Stimulated activated naive B cell treated with anti-CD40 and anti-IgM and Interleukin-4, amounts not matched to agents 10 μg/mL and 1 μg/mL and 100 μg/mL, for 72 hours (primary cell): Measurements from ENCODE around the gene KMT2E.
A peak's percentile ranks its signal among the peaks of the same experiment; 100 is the strongest.
"Not testable (repeated sequence)": the region's sequence is repeated elsewhere in the genome, so short reads cannot be mapped to it uniquely, and the experiment has no call there.

Experiments used
- ATAC-seq, 2 donors: fragments of 150-1000 bp; cut with Tn5 transposase; replicated peaks; 2 replicates each; pipeline ENCODE4 v1.10.0; 2021; ENCODE audit warnings: moderate library complexity in 1 of 2
- DNase-seq: peaks from one replicate; pipeline ENCODE4 v3.0.0; 2021
- H3K27ac Mint-ChIP-seq: one replicate; pipeline ENCODE4 v1.8.0; 2022; ENCODE audit warnings: mild to moderate bottlenecking, mixed read lengths
- H3K27me3 Mint-ChIP-seq, 2 donors: one replicate each; pipeline ENCODE4 v1.8.0; 2022; ENCODE audit warnings: mixed read lengths in 2 of 2
- H3K36me3 Mint-ChIP-seq, 2 donors: one replicate each; pipeline ENCODE4 v1.8.0; 2022; ENCODE audit warnings: mixed read lengths in 2 of 2, mild to moderate bottlenecking in 1 of 2
- H3K4me1 Mint-ChIP-seq, 2 donors: one replicate each; pipeline ENCODE4 v1.8.0; 2022; ENCODE audit warnings: mixed read lengths in 2 of 2, mild to moderate bottlenecking in 1 of 2
- H3K4me3 Mint-ChIP-seq, 2 donors: one replicate each; pipeline ENCODE4 v1.8.0; 2022; ENCODE audit warnings: mild to moderate bottlenecking in 2 of 2, mixed read lengths in 2 of 2, moderate library complexity in 1 of 2
- H3K9me3 Mint-ChIP-seq, 2 donors: one replicate each; pipeline ENCODE4 v1.8.0; 2022; ENCODE audit warnings: mixed read lengths in 2 of 2, mild to moderate bottlenecking in 1 of 2

Gene KMT2E

DNA sequence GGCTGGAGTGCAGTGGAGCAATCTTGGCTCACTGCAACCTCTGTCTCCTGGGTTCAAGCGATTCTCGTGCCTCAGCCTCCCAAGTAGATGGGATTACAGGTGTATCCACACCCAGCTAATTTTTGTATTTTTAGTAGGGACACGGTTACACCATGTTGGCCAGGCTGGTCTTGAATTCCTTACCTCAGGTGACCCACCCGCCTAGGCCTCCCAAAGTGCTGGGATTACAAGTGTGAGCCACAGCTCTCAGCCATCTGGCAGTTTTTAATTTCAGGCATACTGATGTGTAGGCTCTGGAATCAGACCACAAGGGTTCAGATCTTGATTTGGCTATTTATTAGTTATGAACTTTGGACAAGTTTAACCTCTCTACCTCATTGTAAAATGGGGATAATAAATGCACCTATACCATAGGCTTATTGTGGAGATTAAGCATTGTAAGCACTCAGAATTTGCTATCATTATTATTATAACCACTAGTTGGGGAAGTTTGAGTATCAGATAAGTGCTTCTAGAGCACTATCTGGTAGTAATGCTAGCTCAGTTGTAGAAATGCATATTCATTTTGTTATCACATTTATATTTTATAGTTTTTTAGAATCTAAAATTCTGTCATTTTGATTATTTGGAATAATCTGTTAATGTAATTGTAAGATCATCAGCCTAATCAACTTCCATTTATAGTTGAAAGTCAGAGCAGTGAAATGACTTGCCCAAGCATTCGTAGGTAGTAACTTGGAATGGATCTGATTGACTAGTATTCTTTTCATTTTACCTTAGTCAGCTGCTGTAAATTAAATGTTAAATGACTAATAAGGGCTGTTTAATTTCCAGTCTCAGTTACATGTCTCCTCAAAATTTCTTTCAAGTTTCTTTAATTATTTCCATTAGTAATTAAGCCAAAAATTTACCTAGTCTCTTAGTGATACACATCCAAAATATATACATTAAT is 22.5 kb downstream of the KMT2E start:
- Mint-ChIP-seq H3K27ac (no peak overlapping the region), H3K4me1 (peaks cover 20 to 68% of the 10 kb centered on the region in 2 donors), H3K27me3 (no peaks in the 10 kb centered on the region), H3K4me3 (no peak overlapping the region), H3K9me3 (no peaks in the 10 kb centered on the region), H3K36me3 (peaks cover 18 to 24% of the 10 kb centered on the region in 2 donors)
- peak in 1 of 2 donors; percentile 36 for ATAC-seq
- no peak for DNase-seq

DNA sequence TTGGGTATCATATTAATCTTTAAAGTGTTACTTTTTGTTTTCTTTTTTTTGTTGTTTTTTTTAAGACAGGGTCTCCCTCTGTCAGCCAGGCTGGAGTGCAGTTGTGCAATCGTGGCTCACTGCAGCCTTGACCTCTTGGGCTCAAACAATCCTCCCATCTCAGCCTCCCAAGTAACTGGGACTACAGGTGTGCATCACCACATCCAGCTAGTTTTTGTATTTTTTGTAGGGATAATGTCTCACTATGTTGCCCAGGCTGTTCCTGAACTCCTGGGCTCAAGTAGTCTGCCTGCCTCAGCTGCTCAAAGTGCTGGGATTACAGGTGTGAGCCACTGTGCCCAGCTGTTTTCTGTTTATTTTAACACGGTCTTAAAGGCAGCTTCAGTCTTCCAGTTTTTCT is 23.3 kb downstream of the KMT2E start:
- ATAC-seq (no peak), DNase-seq (no peak)
- peak overlapping the region; percentile 49 for H3K27ac Mint-ChIP-seq
- peaks cover 21 to 27% of the 10 kb centered on the region in 2 donors for H3K36me3 Mint-ChIP-seq
- peaks cover 20 to 60% of the 10 kb centered on the region in 2 donors for H3K4me1 Mint-ChIP-seq
- no peaks in the 10 kb centered on the region for H3K27me3 Mint-ChIP-seq
- H3K4me3 Mint-ChIP-seq: no peak overlapping the region
- no peaks in the 10 kb centered on the region for H3K9me3 Mint-ChIP-seq

DNA sequence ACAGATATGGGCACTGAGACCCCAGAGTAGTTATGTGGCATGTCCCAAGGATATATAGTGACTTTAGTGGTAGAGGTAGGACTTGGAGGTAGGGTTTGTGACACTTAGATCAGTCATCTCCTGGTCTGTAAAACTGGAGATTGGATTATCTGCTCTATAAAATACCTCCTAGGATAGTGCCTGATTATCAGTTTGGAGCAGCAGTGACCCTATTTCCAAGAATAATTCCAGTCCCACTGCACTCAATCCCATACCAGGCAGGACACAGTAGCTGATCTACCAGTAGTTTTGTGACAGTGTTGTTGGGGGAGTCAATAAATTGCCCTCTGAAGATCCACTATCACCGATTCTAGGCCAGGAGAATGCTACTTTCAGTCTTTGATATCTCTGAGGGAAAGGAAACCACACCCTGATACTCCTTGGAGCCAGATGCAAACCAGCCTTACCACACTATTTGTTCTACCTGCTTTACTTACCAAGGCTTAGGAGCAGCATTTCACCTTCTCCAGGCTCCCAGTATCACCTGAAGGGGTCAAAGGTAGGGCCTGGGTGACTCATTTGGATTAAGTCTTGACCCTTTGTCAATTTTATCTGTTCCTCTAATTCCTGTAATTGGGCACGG is 30.6 kb downstream of the KMT2E start:
- DNase-seq (no peak), ATAC-seq (no peak)
- Mint-ChIP-seq H3K4me1 (peaks cover 4 to 31% of the 10 kb centered on the region in 2 donors), H3K27ac (no peak overlapping the region), H3K27me3 (no peaks in the 10 kb centered on the region), H3K4me3 (no peak overlapping the region), H3K9me3 (no peaks in the 10 kb centered on the region), H3K36me3 (peaks cover 23 to 26% of the 10 kb centered on the region in 2 donors)

DNA sequence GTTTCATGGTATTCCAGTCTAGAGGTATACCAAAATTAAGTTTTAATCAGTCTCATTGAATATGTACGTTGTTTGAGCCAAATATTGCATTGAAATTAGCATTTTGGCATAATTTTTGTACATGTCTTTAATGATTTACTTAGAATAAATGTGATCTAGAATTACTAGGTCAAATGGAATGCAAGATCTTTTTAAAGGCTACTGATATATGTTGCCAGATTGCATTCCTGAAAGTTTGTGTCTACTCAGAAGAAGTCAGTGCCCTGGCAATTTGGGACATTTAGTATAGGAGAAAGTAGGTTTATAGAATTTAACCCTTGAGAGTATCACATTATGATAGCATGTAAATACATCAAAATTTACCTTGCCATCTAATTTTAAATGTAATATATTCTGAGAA is 32.4 kb downstream of the KMT2E start:
- DNase-seq (no peak), ATAC-seq (no peak)
- Mint-ChIP-seq H3K36me3 (peaks cover 40 to 41% of the 10 kb centered on the region in 2 donors), H3K4me3 (no peak overlapping the region), H3K27ac (peak overlapping the region; percentile 59), H3K4me1 (peaks cover 7 to 42% of the 10 kb centered on the region in 2 donors), H3K9me3 (no peaks in the 10 kb centered on the region), H3K27me3 (no peaks in the 10 kb centered on the region)

DNA sequence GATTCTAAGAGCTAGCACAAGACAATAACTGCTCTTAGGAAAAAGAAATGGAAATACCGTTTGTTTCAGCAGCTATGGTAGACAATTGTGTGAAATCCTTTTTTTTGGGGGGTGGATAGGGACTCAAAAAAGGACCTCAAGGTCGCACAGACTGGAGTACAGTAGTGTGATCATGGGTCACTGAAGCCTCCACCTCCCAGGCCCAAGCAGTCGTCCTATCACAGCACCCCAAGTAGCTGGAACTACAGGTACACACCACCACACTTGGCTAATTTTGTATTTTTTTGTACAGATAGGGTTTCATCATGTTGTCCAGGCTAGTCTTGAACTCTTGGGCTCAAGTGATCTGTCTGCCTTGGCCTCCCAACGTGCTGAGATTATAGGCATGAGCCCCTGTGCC is 33.9 kb downstream of the KMT2E start:
- DNase-seq (no peak), ATAC-seq (no peak)
- Mint-ChIP-seq H3K4me3 (no peak overlapping the region), H3K9me3 (no peaks in the 10 kb centered on the region), H3K27ac (no peak overlapping the region), H3K27me3 (no peaks in the 10 kb centered on the region), H3K36me3 (peaks cover 45 to 47% of the 10 kb centered on the region in 2 donors), H3K4me1 (peaks cover 10 to 51% of the 10 kb centered on the region in 2 donors)

DNA sequence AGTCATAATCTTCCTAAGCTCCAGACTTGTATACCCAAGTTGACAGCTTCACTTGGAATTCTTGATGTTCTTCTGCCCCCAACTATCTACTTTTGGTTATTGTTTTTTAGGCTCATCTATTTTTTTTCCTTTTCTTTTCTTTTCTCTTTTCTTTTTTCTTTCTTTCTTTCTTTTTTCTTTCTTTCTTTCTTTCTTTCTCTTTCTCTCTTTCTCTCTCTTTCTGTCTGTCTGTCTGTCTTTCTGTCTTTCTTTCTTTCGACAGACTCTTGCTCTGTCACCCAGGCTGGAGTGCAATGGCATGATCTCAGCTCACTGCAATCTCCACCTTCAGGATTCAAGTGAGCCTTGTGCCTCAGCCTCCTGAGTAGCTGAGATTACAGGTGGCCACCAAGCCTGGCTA is 36.5 kb downstream of the KMT2E start:
- H3K9me3 Mint-ChIP-seq: no peaks in the 10 kb centered on the region
- ATAC-seq (no peak), DNase-seq (no peak)
- H3K27me3 Mint-ChIP-seq: no peaks in the 10 kb centered on the region
- H3K4me3 Mint-ChIP-seq: no peak overlapping the region
- peak overlapping the region; percentile 52 for H3K27ac Mint-ChIP-seq
- H3K4me1 Mint-ChIP-seq: peaks cover 15 to 61% of the 10 kb centered on the region in 2 donors
- peaks cover 48 to 51% of the 10 kb centered on the region in 2 donors for H3K36me3 Mint-ChIP-seq

DNA sequence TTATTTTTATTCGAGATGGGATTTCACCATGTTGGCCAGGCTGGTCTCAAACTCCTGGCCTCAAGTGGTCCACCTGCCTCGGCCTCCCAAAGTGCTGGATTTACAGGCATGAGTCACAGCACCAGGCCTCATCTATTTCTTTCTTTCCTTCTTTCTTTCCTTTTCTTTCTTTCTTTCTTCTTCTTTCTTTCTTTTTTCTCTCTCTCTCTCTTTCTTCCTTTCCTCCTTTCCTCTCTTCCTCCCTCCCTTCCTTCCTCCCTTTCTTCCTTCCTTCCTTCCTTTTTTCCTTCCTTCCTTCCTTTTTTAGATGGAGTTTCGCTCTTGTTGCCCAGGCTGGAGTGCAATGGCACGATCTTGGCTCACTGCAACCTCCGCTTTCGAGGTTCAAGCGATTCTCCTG is 36.9 kb downstream of the KMT2E start:
- DNase-seq, H3K27me3 Mint-ChIP-seq, H3K4me3 Mint-ChIP-seq, ATAC-seq, H3K9me3 Mint-ChIP-seq: not testable (repeated sequence)
- peaks cover 47 to 51% of the 10 kb centered on the region in 2 donors for H3K36me3 Mint-ChIP-seq
- peaks cover 18 to 61% of the 10 kb centered on the region in 2 donors for H3K4me1 Mint-ChIP-seq
- peak overlapping the region; percentile 56 for H3K27ac Mint-ChIP-seq

DNA sequence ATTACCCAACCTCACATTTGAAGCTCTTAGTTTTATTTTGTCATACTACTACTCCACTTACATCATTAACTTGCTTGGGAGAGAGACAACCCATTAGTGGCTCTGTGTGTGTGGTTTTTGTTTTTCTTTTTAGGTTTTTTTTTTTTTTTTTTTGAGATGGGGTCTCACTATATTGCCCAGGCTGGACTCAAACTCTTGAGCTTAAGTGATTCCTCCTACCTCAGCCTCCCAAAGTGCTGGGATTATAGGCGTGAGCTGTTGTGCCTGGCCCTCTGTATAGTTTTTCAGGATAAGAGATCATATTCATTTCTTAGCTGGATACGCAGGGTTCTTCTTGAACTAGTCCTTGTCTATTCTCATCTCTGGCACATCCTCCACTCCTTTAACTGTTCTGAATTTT is 41.1 kb downstream of the KMT2E start:
- ATAC-seq (no peak), DNase-seq (no peak)
- Mint-ChIP-seq H3K4me3 (no peak overlapping the region), H3K4me1 (peaks cover 23 to 66% of the 10 kb centered on the region in 2 donors), H3K36me3 (peaks cover 39 to 53% of the 10 kb centered on the region in 2 donors), H3K9me3 (no peaks in the 10 kb centered on the region), H3K27ac (peak overlapping the region; percentile 20), H3K27me3 (no peaks in the 10 kb centered on the region)

DNA sequence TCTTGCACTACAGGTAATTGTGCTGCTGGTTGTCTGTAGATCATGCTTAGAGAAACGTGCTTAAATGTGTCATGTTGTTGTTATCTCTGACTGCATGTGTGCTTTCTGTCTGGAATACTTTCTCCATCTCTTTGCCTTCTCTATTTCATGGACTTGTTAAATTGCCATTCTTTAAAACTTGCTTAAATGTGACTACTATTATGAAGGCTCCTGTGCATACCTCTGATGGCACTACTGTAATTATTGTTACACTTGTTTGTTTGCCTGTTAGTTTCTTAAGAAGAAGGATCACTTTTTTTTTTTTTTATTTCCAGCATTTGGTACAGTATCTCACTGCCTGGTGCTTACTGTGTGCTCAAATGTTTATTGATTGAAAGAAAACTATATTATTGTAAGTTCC is 41.6 kb downstream of the KMT2E start:
- ATAC-seq (no peak), DNase-seq (no peak)
- peaks cover 23 to 61% of the 10 kb centered on the region in 2 donors for H3K4me1 Mint-ChIP-seq
- peaks cover 34 to 49% of the 10 kb centered on the region in 2 donors for H3K36me3 Mint-ChIP-seq
- H3K27me3 Mint-ChIP-seq: no peaks in the 10 kb centered on the region
- H3K27ac Mint-ChIP-seq: peak overlapping the region; percentile 26
- no peaks in the 10 kb centered on the region for H3K9me3 Mint-ChIP-seq
- no peak overlapping the region for H3K4me3 Mint-ChIP-seq

DNA sequence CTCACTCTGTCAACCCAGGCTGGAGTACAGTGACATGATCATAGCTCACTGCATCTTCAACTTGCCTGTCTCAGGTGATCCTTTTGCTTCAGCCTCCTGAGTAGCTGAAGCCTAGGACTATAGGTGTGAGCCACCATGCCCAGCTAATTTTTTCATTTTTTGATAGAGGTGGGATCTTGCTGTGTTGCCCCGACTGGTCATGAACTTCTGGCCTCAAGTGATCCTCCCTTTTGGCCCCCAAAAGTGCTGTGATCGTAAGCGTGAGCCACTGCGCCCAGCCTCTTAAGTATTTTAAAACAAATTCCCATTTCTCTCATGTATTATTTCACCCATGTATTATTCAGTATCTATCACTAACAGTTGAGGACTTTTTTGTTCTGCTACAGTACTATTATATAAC is 43.5 kb downstream of the KMT2E start:
- H3K36me3 Mint-ChIP-seq: peaks cover 22 to 34% of the 10 kb centered on the region in 2 donors
- DNase-seq (no peak), ATAC-seq (no peak)
- H3K27ac Mint-ChIP-seq: peak overlapping the region; percentile 34
- no peak overlapping the region for H3K4me3 Mint-ChIP-seq
- no peaks in the 10 kb centered on the region for H3K9me3 Mint-ChIP-seq
- H3K4me1 Mint-ChIP-seq: peaks cover 18 to 51% of the 10 kb centered on the region in 2 donors
- no peaks in the 10 kb centered on the region for H3K27me3 Mint-ChIP-seq

DNA sequence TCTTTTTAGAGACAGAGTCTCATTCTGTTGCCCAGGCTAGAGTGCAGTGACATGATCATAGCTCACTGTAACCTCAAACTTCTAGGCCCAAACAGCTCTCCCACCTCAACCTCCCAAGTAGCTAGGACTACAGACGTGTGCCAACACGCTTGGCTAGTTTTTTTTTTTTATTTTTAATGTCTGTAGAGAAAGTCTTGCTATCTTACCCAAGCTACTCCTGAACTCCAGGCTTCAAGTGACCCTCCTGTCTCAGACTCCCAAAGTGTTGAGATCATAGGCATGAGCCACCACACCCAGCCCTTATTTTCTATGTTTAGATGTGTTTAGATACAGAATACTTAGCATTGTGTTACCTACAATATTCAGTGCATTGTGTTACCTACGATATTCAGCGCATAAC is 46.4 kb downstream of the KMT2E start:
- Mint-ChIP-seq H3K36me3 (peaks cover 18 to 41% of the 10 kb centered on the region in 2 donors), H3K27ac (peak overlapping the region; percentile 67), H3K27me3 (no peaks in the 10 kb centered on the region), H3K4me3 (no peak overlapping the region), H3K9me3 (no peaks in the 10 kb centered on the region), H3K4me1 (peaks cover 16 to 41% of the 10 kb centered on the region in 2 donors)
- ATAC-seq (no peak), DNase-seq (no peak)

DNA sequence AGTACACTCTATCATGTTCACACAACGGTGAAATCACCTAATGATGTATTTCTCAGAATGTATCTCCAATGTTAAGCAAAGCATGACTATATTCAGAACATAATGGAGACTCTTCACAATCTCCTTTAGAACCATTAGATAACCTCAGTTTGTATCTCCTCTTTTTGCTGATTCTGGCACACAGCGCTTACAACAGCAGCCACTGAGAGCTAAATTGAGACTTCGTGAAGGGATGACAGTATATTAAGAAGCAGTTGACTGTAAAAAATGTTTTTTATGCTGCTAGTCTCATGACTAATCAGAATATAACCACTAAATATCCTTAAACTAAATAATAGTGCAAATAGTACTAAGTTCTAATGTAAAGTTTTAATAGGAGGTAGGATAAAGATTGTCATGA is 46.9 kb downstream of the KMT2E start:
- H3K9me3 Mint-ChIP-seq: no peaks in the 10 kb centered on the region
- peaks cover 16 to 37% of the 10 kb centered on the region in 2 donors for H3K36me3 Mint-ChIP-seq
- ATAC-seq (no peak), DNase-seq (no peak)
- peak overlapping the region; percentile 1 for H3K27ac Mint-ChIP-seq
- no peaks in the 10 kb centered on the region for H3K27me3 Mint-ChIP-seq
- H3K4me1 Mint-ChIP-seq: peaks cover 12 to 36% of the 10 kb centered on the region in 2 donors
- H3K4me3 Mint-ChIP-seq: no peak overlapping the region

DNA sequence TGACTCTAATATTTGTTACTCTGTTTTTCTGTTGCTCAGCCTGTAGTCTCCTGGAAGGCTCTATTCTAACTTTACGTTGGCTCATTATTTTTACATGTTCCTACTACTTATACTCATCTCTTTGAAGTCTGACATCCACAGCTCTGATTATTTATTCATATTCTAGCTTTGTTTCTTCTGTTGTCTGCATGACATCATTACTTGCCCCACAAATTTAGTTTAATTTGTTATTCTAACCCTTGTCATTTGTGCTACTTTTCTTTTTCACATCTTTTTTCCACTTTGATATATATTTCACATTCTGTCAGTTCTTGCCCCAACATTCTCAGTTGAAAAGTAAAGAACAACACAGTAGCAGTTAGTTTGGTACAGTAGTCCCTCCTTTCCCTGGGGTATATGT is 51.1 kb downstream of the KMT2E start:
- Mint-ChIP-seq H3K27me3 (no peaks in the 10 kb centered on the region), H3K4me1 (peaks cover 9 to 13% of the 10 kb centered on the region in 2 donors), H3K4me3 (no peak overlapping the region), H3K9me3 (no peaks in the 10 kb centered on the region), H3K27ac (no peak overlapping the region), H3K36me3 (peaks cover 27 to 34% of the 10 kb centered on the region in 2 donors)
- no peak for DNase-seq
- no peak for ATAC-seq

DNA sequence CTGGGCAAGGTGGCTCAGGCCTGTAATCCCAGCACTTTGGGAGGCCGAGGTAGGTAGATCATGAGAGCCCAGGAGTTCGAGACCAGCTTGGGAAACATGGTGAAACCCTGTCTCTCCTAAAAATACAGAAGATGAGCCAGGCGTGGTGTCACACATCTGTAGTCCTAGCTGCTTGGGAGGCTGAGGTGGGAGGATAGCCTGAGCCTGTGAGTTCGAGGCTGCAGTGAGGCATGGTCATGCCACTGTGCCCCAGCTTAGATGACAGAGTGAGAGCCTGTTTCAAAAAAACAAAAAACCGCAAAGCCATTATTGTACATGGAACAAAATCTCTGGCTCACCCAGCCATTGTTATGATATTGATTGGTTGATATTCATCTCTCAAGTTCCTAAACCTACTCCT is 53.7 kb downstream of the KMT2E start:
- no peak for ATAC-seq

DNA sequence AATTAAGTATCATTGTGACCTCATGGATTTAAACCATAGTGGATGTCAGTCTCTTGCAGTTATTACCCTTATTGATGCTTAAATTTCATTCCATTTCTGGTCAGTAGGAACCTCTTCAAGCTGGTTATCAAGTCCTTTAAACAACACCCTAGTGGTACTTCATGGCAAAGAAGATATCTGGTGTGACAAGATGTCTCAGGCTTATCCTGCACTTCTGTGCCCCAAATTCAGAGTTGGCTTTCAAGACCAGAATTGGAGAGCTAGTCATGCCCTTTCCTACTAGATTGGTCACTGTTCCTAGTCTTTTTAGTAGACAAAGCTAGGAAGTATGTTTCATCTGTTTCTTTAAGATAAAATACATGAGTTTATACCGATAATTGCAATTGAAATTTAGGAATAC is 54.9 kb downstream of the KMT2E start:
- H3K27ac Mint-ChIP-seq: no peak overlapping the region
- no peaks in the 10 kb centered on the region for H3K9me3 Mint-ChIP-seq
- ATAC-seq (no peak), DNase-seq (no peak)
- H3K4me1 Mint-ChIP-seq: peaks cover 5 to 11% of the 10 kb centered on the region in 2 donors
- no peak overlapping the region for H3K4me3 Mint-ChIP-seq
- peaks cover 28 to 39% of the 10 kb centered on the region in 2 donors for H3K36me3 Mint-ChIP-seq
- no peaks in the 10 kb centered on the region for H3K27me3 Mint-ChIP-seq

More for the DNA sequence above, 53.7 kb downstream of the KMT2E start:
- Mint-ChIP-seq H3K4me1 (peaks cover 6 to 11% of the 10 kb centered on the region in 2 donors), H3K27me3 (no peaks in the 10 kb centered on the region), H3K36me3 (peaks cover 32 to 48% of the 10 kb centered on the region in 2 donors), H3K4me3 (no peak overlapping the region), H3K27ac (no peak overlapping the region), H3K9me3 (no peaks in the 10 kb centered on the region)
- DNase-seq: no peak
